NCI-H1417 (cell line): ENCODE measurements around the gene ZBBX.
A peak's percentile ranks its signal among the peaks of the same experiment; 100 is the strongest.
"Not testable (repeated sequence)": the region's sequence is repeated elsewhere in the genome, so short reads cannot be mapped to it uniquely, and the experiment has no call there.

Experiments
- DNase-seq, 3 experiments: peaks; one replicate each; lab custom pipeline; 2025; lab: John Stamatoyannopoulos, UW

Gene ZBBX, protein sequence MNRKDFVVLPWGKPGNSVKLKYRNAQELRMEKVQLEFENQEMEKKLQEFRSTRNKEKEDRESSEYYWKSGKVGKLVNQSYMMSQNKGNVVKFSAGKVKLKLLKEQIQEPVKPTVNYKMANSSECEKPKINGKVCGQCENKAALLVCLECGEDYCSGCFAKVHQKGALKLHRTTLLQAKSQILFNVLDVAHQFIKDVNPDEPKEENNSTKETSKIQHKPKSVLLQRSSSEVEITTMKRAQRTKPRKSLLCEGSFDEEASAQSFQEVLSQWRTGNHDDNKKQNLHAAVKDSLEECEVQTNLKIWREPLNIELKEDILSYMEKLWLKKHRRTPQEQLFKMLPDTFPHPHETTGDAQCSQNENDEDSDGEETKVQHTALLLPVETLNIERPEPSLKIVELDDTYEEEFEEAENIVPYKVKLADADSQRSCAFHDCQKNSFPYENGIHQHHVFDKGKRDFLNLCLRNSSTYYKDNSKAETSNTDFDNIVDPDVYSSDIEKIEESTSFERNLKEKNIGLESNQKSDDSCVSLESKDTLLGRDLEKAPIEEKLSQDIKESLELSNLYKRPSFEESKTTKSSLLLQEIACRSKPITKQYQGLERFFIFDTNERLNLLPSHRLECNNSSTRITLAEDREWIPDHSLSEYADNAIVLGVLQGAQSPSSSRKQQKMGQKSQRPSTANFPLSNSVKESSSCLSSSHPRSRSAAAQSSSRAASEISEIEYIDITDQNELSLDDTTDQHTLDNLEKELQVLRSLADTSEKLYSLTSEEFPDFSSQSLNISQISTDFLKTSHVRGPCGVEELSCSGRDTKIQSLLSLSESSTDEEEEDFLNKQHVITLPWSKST

DNA sequence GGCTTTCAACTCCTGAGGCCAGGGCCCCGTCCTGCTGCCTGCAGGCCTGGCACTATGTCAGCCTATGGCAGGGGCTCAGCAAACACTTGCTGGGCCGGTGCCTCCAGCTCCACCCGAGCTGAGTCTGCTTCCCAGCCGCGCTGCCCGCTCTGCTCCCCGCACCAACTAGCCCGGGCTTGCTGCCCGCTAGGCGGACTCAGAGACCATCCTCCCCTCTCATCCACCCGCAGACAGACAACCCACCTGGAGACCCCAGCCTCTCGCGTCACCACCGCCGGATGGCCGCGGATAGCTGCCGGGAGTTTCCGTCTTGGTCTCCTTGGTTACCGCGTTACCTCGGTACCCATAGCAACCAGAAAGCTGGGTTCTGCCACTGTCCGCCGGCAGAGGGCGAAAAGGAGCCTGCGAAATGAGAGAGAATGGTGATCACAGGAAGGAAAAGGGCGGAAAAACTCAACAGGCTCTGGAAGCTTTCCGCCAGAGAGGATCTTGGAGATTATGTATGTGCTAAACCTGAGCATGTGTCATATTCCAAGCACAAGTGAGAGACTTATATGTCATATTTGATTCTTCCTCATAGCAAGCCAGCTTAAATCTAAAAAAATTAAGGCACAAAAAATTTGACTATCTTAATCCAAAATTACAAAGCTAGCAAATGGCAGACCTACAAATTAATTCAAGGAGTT is at the start of gene ZBBX:
ZBBX (minus strand) TSS at position 294 of the 686 bp plus-strand sequence. CDS start 7,396 bp downstream, outside the sequence.
- DNase-seq, result peak; percentile 93 to 98 (median 96)

DNA sequence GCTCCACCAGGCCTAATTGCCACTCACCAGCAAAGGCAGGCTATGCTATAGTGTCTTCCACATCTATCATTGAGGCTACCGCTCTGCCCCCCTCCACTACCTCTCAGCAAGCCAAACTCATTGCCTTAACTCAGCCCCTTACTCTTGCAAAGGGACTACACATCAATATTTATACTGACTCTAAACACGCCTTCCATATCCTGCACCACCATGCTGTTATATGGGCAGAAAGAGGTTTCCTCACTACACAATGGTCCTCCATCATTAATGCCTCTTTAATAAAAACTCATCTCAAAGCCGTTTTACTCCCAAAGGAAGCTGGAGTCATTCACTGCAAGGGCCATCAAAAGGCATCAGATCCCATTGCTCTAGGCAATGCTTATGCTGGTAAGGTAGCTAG is 46.9 kb upstream of the ZBBX start:
- DNase-seq, result not testable (repeated sequence)

DNA sequence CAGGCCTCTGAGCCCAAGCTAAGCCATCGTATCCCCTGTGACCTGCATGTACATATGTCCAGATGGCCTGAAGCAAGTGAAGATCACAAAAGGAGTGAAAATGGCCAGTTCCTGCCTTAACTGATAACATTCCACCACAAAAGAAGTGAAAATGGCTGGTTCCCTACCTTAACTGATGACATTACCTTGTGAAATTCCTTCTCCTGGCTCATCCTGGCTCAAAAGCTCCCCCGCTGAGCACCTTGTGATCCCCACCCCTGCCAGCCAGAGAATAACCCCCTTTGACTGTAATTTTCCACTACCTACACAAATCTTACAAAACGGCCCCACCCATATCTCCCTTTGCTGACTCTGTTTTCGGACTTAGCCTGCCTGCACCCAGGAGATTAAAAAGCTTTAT is 42.3 kb upstream of the ZBBX start:
- not testable (repeated sequence) for DNase-seq

DNA sequence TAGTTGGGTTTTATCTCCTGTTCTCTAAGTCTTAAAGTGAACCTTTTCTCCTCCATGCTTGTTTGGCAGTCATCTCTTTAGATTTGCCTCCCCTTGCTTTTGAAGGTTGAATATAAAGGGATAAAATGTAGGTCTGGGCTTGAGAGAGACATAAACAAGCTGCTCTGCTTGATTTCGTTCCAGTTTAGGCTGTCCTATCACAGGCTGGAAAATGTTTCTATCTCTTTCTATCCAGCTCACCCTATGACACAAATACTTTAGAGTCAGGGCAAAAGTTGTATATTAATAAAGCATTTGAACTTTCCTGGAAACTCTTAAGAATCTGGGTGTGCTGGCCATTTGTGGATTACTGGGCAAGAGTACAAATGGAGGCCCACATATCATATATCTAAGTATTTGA is 29.5 kb upstream of the ZBBX start:
- DNase-seq, result no peak

DNA sequence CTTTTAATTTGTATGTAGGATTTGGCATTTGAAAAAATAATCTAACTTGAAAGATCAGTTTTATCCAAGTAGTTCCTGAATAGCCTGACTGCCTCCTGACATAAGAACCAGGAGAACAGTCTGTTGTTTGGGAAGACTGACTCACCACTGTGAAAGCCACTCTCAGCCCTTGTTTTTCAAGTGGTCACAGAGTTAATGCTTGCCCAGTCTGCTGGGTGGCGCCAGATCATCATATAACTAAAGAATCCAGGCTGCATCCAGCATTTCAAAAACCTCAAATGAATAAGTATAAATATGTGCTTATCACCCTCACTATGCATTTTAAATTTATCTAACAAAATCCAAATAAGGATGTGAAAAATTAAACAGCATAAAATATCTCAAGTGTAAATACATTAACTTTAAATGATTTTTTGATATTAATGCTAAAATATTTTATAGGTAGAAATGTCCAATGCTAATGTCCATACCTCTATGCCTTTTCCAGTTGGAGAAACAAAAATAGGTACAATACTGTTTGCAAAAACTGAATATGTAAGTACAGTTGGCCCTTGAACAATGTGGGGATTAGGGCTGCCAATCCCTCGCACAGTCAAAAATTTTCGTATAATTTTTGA is 26.9 kb upstream of the ZBBX start:
- peak; percentile 34 to 92 (median 70) for DNase-seq

DNA sequence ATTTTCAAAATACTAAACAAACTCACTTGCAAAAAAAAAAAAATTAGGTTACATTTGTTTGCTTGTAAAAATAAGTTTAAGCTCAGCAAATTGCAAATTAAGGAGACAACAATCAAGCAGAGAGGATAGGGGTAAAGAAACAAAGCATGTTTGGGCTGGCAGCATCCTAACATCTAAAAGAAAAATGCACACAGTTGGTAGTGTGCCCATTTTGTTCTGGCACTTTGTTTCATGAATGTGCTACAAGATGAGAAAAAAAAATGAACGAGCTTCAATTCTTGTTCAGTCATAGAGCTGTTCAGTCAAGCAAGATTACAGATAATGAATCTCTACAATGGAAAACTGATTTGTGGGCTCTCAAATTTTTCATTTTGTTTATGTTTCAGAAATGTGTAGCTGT is 17.7 kb upstream of the ZBBX start:
- DNase-seq, result no peak

DNA sequence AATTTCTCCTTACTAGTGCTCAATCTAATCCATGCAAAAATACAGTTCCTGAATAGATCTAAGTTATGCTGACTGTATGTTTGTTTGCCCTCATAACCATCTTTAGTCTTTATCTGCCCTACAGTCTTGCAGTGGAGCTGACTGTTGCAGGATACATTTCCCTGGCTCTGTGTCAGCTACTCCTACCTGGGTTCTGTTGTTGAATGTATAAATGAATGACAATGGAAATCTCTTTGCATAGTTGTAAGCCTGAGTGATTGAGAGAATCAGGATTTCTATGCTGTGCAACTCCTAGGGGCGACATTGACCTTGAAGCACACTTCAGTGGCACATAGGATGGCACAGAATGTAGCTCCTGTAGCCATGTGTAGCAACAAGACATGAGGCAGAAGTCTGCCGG is 16.0 kb upstream of the ZBBX start:
- no peak for DNase-seq

DNA sequence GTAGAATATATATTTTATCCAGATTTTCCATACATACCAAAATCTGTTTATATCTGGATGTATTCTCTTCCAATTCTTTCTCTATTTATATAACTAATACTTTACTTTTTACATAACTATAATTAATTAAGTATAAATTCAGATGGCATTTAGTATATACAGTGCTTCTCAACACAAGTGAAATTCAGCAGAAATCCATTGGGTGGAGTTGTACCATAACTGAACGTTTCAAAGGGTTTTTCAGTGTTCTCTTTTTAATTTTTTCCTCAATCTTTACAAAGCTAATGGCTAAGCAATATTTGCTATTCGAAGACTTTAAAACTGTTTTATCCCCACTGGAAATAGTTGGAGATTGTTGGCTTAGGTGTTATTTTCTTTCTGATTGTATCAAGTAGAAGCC is 13.9 kb upstream of the ZBBX start:
- DNase-seq, result peak in 1 of 3 experiments; percentile 33

DNA sequence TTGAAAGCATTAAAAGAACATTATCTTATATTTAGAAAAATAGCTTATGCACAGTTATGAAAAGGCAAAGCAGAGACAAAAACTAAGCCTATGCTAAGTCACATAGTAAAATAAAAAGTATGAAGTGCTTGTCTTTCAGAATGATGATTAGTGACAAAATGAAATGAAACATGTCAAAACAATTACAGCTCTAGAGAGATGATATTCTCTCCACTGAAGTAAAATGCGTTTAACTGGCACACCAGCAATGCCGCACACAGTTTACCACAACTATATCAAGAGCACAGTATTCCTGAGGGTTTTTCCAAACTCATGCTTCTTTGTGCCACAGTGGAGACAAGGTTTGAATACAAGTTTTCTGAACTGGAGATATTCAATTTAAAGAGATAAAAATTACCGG is 2.1 kb upstream of the ZBBX start:
- DNase-seq, result no peak

DNA sequence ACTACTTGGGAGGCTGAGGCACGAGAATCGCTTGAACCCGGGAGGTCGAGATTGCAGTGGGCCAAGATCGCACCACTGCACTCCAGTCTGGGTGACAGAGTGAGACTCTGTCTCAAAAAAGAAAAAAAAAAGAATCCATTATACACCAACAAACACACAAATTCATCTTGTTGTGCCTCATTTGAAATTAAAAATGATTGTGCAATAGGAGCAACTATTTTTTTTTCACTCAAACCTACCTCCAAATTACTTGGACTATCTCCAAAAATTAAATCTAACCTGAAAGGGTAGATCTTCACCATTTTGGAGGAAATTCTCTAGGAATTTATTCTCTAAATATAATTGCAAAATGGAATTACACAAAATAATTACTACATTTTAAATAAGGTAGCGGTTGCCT is 4.6 kb downstream of the ZBBX start:
- no peak for DNase-seq

DNA sequence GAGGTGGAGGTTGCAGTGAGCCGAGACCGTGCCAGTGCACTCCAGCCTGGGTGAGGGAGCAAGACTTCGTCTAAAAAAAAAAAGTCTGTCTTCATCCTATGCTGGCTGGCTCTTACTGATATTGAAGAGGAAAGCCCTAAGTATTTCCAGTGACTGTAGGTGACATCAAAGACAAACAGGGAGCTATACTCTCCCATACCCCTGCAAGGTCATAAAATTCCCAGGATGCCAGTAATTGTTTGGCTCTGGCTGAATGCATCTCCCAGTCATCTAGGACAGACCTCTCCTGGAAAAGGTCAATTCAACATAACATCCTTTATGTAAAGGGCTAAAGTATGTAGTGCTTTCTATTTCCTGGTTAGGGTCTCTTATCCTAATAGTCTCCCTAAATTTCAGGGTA is 8.0 kb downstream of the ZBBX start:
- no peak for DNase-seq

DNA sequence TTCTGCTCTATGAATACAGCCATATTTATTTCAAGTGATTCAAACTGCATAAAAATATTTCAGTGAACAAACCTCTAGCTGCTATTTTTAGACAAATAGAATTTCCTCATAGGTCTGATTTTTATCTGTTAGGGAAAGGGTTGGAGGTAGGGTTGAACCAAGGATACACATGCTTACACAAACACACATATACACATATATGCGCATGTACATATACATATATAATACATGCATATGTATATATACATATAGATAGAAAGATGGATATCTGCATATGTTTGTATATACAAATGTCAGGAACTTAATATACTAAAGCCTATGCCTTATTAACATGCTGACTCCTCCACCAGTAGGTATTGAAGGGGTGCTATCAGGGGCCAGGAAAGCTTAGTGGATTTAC is 18.1 kb downstream of the ZBBX start:
- no peak for DNase-seq

DNA sequence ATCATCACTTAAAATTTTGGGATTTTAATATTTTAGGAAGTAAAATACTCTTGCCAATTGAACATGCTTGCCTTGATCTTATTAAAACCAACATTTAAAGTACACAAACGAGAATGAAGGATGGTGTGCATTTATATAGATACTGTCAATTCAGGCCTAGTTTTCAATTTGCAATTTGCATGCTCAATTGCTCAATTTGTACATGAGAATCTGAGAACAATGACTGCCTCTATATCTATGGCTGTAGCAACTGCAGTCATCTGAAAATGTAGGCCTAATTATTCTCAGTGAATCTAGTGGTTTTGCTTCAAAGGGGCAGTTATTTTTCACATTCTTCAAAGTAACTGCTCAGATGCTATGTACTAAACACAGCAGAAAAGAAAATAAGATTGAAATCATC is 18.8 kb downstream of the ZBBX start:
- peak in 1 of 3 experiments; percentile 38 for DNase-seq

DNA sequence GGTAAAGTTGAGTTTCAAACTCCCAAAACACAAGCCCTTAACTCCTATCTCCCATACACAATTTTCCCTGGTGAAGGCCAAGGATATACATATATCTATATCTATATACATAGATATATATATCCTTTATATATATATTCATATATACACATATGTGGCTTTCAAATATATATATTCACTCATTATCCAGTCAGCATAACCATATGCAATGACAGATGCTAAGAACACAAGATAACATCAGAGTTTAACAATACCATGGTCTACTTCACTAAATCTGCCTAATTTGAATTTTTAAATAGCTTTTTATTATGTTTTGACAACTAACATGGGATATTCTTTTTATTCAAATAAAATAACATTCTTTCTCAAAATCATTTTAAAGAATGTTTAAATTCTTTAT is 24.7 kb downstream of the ZBBX start:
- DNase-seq, result no peak

DNA sequence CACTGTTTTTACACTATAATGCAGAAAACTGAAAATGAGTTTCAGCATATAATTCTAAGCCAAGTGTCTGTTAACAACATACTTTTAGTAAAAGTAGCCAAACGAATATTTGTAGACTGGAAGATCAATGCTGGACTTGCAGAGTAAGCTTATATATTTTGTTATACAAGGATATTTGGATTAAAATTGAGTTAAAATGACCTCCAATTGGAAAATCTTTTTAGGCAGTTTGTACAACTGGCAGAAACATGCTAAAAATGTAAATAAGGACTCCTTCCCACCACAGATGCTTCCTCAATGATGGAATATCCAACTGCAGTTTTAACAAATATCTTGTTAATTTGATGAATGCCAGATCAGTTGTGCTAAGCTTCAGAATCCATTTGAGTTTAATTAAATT is 25.3 kb downstream of the ZBBX start:
- no peak for DNase-seq

DNA sequence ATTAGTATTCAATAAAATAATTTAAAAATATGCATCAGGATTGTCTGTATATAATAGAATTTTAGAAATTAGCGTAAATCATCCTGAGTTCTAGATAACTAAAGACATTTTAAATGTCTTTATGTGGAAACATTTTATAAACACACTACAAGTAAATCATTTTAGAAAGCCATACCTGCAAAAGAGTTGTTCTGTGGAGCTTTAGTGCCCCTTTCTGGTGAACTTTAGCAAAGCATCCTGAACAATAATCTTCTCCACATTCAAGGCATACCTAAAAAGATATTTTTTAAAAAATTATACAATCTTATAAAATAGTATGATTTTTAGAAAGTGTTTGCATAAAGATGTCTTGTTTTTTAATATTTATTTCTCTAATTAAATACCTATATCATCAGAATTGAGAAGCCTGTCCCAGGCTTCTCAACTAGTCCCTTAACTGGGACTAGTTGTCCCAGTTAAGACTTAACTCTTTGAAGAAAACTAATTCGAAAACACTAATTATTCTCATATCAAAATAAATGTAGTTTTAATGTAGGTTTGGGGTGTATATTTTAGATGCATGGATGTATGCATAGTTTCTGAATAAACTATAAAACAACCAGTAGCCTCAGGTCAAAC is 29.7 kb downstream of the ZBBX start:
- peak; percentile 24 to 79 (median 24) for DNase-seq

DNA sequence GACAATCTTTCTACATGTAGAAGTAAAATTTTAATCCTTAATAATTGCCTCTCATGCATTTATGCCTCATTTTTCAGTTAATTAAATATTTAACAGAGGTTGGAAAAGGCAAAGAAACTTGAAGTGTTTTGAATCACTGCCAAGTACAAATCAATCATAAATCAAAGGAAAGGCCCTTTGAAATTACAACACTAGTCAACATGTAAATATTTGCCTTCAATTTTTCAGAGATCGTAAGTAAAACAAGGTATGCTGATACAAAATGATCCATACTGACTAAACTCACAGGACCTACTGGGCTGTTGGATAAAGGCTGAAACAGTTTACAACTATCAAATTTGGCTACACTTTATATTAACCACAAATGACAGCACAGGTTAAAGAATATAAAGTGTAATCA is 33.9 kb downstream of the ZBBX start:
- DNase-seq, result peak in 2 of 3 experiments; percentile 53 to 95

DNA sequence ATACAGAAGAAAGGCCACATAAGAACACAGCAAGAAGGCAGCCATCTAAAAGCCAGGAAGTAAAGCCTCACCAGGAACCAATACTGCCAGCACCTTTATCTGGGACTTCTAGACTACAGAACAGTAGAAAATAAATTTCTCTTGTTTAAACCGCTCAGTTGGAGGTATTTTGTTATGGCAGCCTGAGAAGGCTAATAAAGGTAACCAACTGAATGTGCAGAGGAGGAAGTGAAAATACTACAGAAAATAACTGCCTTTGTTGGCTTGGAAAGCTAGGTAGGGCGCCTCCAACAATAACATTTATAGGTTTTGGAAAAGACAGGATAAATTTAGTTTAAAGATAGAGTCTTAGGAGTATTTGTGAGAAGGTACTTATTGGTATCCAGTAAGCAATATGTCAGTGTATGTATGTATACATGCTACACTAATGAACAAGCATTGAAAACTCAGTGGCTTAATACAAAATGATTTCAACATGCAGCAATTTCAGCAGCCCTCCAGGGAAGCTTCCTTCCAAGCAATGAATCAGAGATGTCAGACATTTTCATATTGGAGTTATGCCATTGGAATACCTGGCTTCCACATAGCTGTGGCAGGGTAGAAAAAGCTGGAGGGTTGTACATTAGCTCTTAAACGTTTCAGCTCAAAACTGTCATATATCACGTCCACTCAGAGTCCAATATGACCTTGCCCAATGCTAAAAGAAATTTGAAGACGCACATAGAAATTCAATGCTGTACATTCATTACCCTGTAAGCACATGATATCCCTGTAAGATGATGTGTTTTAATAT is 48.9 kb downstream of the ZBBX start:
- DNase-seq, result no peak

DNA sequence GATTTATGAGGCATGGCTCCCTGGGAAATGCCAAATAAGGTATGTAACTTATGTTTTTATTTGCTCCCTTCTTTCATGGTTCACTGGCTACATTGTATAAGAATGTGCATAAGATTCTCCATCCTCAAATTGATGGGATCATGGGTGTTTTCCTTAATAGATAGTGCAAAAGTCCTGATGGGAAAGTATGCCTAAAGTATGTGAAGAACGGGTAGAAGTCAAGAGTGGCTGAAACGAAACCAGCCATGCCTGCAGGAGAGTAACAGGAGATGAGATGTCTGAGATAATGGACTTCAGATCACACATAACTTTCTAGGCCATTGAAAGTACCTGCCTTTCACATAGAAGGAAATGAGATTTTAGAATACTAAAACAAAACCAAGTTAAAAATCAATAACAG is 56.5 kb downstream of the ZBBX start:
- no peak for DNase-seq

DNA sequence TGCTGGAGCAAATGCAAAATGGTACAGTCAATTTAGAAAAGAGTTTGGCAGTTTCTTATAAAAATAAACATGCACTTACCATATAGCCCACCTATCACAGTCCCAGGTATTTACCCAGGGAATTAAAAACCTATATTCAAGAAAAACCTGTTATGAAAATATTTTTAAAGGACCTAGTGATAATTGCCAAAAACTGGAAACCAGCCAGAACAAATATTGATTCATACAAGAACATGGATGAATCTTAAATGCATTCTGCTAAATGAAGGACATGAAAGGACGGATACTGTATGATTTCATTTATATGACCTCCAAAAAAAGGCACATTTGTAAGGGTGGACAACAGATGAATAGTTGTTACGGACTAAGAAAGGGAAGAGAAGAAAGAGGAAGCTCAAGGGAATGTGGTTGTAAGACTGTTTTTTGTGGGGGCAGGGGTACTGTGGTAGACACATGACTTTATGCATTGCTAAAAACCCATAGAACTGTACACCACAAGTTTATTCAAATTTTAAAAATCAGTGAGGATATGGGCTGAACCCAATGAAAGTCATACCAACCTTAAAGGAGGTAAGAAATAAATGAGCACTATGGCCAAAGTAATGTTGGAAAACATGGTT is 61.0 kb downstream of the ZBBX start:
- peak in 1 of 3 experiments; percentile 61 for DNase-seq
